GM23338 (cell line): ENCODE results near the gene B3GALT4. TPM values are rescaled to one million over a fixed set of nuclear protein-coding genes. Genes with fewer than 3 reads are reported as not detected.

Experiments
- ATAC-seq: fragments of 200-7000 bp; cut with Tn5 transposase; 3 replicates; pipeline ENCODE4 v1.9.1; 2020
- DNase-seq: peaks from one replicate; pipeline ENCODE4 v3.0.0-alpha.2; 2015; ENCODE audit warnings: low spot score
- H2AFZ ChIP-seq: fragments of 200-600 bp; sonication (generic); 2 replicates; pipeline ENCODE4 v1.8.0; 2016; ENCODE audit warnings: antibody characterized with exemption, mild to moderate bottlenecking, moderate library complexity
- H3F3A ChIP-seq: fragments of 200-600 bp; sonication (generic); replicated peaks from 2 replicates; pipeline ENCODE4 v1.8.0; 2017; ENCODE audit warnings: antibody characterized with exemption, mixed run types, low read depth
- H3K27ac ChIP-seq: fragments of 200-600 bp; sonication (generic); 2 replicates; pipeline ENCODE4 v1.6.1; 2016; ENCODE audit warnings: low read depth
- H3K27me3 ChIP-seq: fragments of 200-600 bp; sonication (generic); 2 replicates; pipeline ENCODE4 v1.8.0; 2016; ENCODE audit warnings: mild to moderate bottlenecking, mixed run types, moderate library complexity; ENCODE audit not compliant: insufficient read depth
- H3K36me3 ChIP-seq: fragments of 200-600 bp; sonication (generic); 2 replicates; pipeline ENCODE4 v1.8.0; 2016; ENCODE audit warnings: mild to moderate bottlenecking; ENCODE audit not compliant: insufficient read depth
- H3K4me1 ChIP-seq: fragments of 200-600 bp; sonication (generic); 2 replicates; pipeline ENCODE4 v1.8.0; 2016; ENCODE audit warnings: mild to moderate bottlenecking, moderate library complexity; ENCODE audit not compliant: insufficient read depth
- H3K4me2 ChIP-seq: fragments of 200-600 bp; sonication (generic); 2 replicates; pipeline ENCODE4 v1.7.1; 2017; ENCODE audit warnings: mixed run types
- H3K4me3 ChIP-seq: fragments of 200-600 bp; sonication (generic); 2 replicates; pipeline ENCODE4 v1.6.1; 2016; ENCODE audit warnings: mixed run types
- H3K79me2 ChIP-seq: fragments of 200-600 bp; sonication (generic); replicated peaks from 2 replicates; pipeline ENCODE4 v1.8.0; 2017; ENCODE audit warnings: mild to moderate bottlenecking; ENCODE audit not compliant: insufficient read depth
- H3K9me2 ChIP-seq: fragments of 200-600 bp; sonication (generic); 2 replicates; pipeline ENCODE4 v1.8.0; 2017; ENCODE audit not compliant: insufficient read depth
- H4K20me1 ChIP-seq: fragments of 200-600 bp; sonication (generic); replicated peaks from 2 replicates; pipeline ENCODE4 v1.8.0; 2017; ENCODE audit warnings: mild to moderate bottlenecking; ENCODE audit not compliant: insufficient read depth
- H3K27ac Mint-ChIP-seq: 2 replicates; pipeline ENCODE4 v1.8.0; 2020; ENCODE audit warnings: inconsistent platforms, mild to moderate bottlenecking, moderate library complexity, mixed read lengths
- H3K27me3 Mint-ChIP-seq: 3 replicates; pipeline ENCODE4 v1.8.0; 2022; ENCODE audit warnings: low read depth, mild to moderate bottlenecking, moderate library complexity, mixed read lengths, inconsistent platforms; ENCODE audit not compliant: insufficient read depth, poor library complexity
- H3K36me3 Mint-ChIP-seq: 3 replicates; pipeline ENCODE4 v1.8.0; 2021; ENCODE audit warnings: low read depth, mild to moderate bottlenecking, inconsistent platforms, moderate library complexity, mixed read lengths
- H3K4me1 Mint-ChIP-seq: 3 replicates; pipeline ENCODE4 v1.8.0; 2020; ENCODE audit warnings: mild to moderate bottlenecking, inconsistent platforms, mixed read lengths
- H3K4me3 Mint-ChIP-seq: 3 replicates; pipeline ENCODE4 v1.8.0; 2021; ENCODE audit warnings: moderate library complexity, mild to moderate bottlenecking, inconsistent platforms, mixed read lengths
- H3K9me3 Mint-ChIP-seq: 3 replicates; pipeline ENCODE4 v1.8.0; 2020; ENCODE audit warnings: moderate library complexity, mild to moderate bottlenecking, inconsistent platforms, mixed read lengths
- EZH2 ChIP-seq: fragments of 200-600 bp; sonication (generic); IDR thresholded peaks from one replicate; pipeline ENCODE4 v1.8.0; 2017; ENCODE audit warnings: antibody characterized with exemption, mild to moderate bottlenecking, low read depth; ENCODE audit not compliant: unreplicated experiment
- JUNB ChIP-seq: IDR thresholded peaks from one replicate; pipeline ENCODE4 v1.6.1; 2016; ENCODE audit warnings: antibody characterized with exemption; ENCODE audit not compliant: unreplicated experiment
- NANOG ChIP-seq: IDR thresholded peaks from 2 replicates; pipeline ENCODE4 v1.6.1; 2016; ENCODE audit warnings: antibody characterized with exemption, borderline replicate concordance
- POLR2AphosphoS5 ChIP-seq: IDR thresholded peaks from 2 replicates; pipeline ENCODE4 v1.6.1; 2016; ENCODE audit warnings: antibody characterized with exemption, low read depth
- STAT1 ChIP-seq: IDR thresholded peaks from one replicate; pipeline ENCODE4 v1.6.1; 2016; ENCODE audit warnings: antibody characterized with exemption; ENCODE audit not compliant: unreplicated experiment
- ZNF114 ChIP-seq: fragments of 250-450 bp; sonication (Bioruptor Pico); IDR thresholded peaks from 2 replicates; pipeline ENCODE4 v1.5.0; 2020; ENCODE audit warnings: mild to moderate bottlenecking, moderate library complexity
- polyA plus RNA-seq: library from polyadenylated mRNA; unstranded; fragments of >200 nt; fragmentation: Nextera tagmentation; extraction: Ambion mirVana; gene quantifications from 2 replicates; pipeline ENCODE4 v1.2.1, GENCODE V29; 2016
- total RNA-seq: library from RNA; depleted of rRNA; stranded (reverse); fragments of >200 nt; shearing (Covaris generic); gene quantifications from 2 replicates; pipeline ENCODE4 v1.2.3, GENCODE V29; 2014
- TF ChIP-seq, protein P1 (sequence below): IDR thresholded peaks from one replicate; pipeline ENCODE4 v1.6.1; 2018; ENCODE audit warnings: antibody characterized with exemption; ENCODE audit not compliant: unreplicated experiment
- TF ChIP-seq, protein P2 (sequence below): IDR thresholded peaks from 2 replicates; pipeline ENCODE4 v1.6.1; 2016; ENCODE audit warnings: antibody characterized with exemption

Gene B3GALT4
- total and polyA plus RNA-seq, 2 experiments from 2014 or later, result 1.3 to 2.3 TPM

DNA sequence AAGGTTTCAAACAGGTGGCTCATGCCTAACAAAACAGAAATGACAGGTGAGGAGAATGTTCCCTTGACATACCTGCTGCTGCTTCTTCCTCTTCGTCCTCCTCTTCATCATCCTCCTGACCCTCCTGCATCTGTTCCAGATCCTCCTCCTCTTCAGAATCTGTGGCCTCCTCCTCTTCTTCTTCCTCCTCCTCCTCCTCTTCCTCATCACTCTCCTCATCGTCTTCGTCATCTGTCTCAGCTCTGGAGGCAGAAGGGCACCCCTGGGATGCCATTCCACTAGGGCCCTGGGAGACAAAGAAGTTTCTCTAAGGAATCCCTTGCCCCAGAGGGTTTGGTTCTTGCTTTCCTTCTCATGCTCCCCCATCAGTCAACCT lies 43.0 kb downstream of the B3GALT4 start (continued):
- TF ChIP-seq, protein P1, sequence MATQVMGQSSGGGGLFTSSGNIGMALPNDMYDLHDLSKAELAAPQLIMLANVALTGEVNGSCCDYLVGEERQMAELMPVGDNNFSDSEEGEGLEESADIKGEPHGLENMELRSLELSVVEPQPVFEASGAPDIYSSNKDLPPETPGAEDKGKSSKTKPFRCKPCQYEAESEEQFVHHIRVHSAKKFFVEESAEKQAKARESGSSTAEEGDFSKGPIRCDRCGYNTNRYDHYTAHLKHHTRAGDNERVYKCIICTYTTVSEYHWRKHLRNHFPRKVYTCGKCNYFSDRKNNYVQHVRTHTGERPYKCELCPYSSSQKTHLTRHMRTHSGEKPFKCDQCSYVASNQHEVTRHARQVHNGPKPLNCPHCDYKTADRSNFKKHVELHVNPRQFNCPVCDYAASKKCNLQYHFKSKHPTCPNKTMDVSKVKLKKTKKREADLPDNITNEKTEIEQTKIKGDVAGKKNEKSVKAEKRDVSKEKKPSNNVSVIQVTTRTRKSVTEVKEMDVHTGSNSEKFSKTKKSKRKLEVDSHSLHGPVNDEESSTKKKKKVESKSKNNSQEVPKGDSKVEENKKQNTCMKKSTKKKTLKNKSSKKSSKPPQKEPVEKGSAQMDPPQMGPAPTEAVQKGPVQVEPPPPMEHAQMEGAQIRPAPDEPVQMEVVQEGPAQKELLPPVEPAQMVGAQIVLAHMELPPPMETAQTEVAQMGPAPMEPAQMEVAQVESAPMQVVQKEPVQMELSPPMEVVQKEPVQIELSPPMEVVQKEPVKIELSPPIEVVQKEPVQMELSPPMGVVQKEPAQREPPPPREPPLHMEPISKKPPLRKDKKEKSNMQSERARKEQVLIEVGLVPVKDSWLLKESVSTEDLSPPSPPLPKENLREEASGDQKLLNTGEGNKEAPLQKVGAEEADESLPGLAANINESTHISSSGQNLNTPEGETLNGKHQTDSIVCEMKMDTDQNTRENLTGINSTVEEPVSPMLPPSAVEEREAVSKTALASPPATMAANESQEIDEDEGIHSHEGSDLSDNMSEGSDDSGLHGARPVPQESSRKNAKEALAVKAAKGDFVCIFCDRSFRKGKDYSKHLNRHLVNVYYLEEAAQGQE, result no peak
- no peak for TF ChIP-seq ZNF114
- TF ChIP-seq STAT1, result no peak
- no peak for TF ChIP-seq POLR2AphosphoS5
- no peak for TF ChIP-seq JUNB

GRCh38 chr6:33320315-33321181 lies 43.6 kb downstream of the B3GALT4 start:
- Histone ChIP-seq H3K27ac (peak overlapping the region; percentile 69; the same call in 1 of the 2 replicates), H3K79me2 (peaks cover 36% of the 10 kb centered on the region), H3K9me2 (no peaks in the 10 kb centered on the region), H3K4me2 (peak overlapping the region; percentile 92), H3F3A (peaks cover 20% of the 10 kb centered on the region), H3K36me3 (peaks cover 14% of the 10 kb centered on the region), H4K20me1 (peaks cover 11% of the 10 kb centered on the region), H3K4me3 (peak overlapping the region; percentile 30; the same call in 1 of the 2 replicates), H3K27me3 (no peaks in the 10 kb centered on the region), H2AFZ (no peak overlapping the region), H3K4me1 (peaks cover 47% of the 10 kb centered on the region)
- ATAC-seq, result no peak
- DNase-seq, result peak; percentile 41
- peaks cover 15% of the 10 kb centered on the region for H3K27me3 Mint-ChIP-seq
- H3K27ac Mint-ChIP-seq, result peak overlapping the region; percentile 92
- H3K4me1 Mint-ChIP-seq, result peaks cover 63% of the 10 kb centered on the region
- TF ChIP-seq NANOG, result no peak
- TF ChIP-seq, protein P1, result no peak
- no peak for TF ChIP-seq ZNF114
- TF ChIP-seq, protein P2, sequence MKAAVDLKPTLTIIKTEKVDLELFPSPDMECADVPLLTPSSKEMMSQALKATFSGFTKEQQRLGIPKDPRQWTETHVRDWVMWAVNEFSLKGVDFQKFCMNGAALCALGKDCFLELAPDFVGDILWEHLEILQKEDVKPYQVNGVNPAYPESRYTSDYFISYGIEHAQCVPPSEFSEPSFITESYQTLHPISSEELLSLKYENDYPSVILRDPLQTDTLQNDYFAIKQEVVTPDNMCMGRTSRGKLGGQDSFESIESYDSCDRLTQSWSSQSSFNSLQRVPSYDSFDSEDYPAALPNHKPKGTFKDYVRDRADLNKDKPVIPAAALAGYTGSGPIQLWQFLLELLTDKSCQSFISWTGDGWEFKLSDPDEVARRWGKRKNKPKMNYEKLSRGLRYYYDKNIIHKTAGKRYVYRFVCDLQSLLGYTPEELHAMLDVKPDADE, result no peak
- TF ChIP-seq POLR2AphosphoS5, result no peak
- TF ChIP-seq EZH2, result no peak
- peak overlapping the region; percentile 90 for H3K4me3 Mint-ChIP-seq
- H3K9me3 Mint-ChIP-seq, result no peaks in the 10 kb centered on the region; the same call in 1 of the 3 replicates
- H3K36me3 Mint-ChIP-seq, result peaks cover 42% of the 10 kb centered on the region
